Progenitor cell of endocrine pancreas (in vitro differentiated cells): ENCODE results near the gene UST. TPM values are rescaled to one million over a fixed set of nuclear protein-coding genes. Genes with fewer than 3 reads are reported as not detected.

Experiments
- DNase-seq: peaks from one replicate; pipeline ENCODE4 v3.0.0; 2021; ENCODE audit warnings: low spot score; ENCODE audit not compliant: unreplicated experiment
- H3K27ac Mint-ChIP-seq: 2 replicates; pipeline ENCODE4 v1.8.0; 2021; ENCODE audit warnings: mild to moderate bottlenecking, moderate library complexity, mixed read lengths
- H3K27me3 Mint-ChIP-seq: 2 replicates; pipeline ENCODE4 v1.8.0; 2021; ENCODE audit warnings: mixed read lengths
- H3K36me3 Mint-ChIP-seq: 2 replicates; pipeline ENCODE4 v1.8.0; 2022; ENCODE audit warnings: mixed read lengths; ENCODE audit not compliant: insufficient read depth
- H3K4me1 Mint-ChIP-seq: 2 replicates; pipeline ENCODE4 v1.8.0; 2021; ENCODE audit warnings: low read depth, mixed read lengths
- H3K4me3 Mint-ChIP-seq: 2 replicates; pipeline ENCODE4 v1.8.0; 2021; ENCODE audit warnings: low read depth, mild to moderate bottlenecking, moderate library complexity, mixed read lengths
- H3K9me3 Mint-ChIP-seq: 2 replicates; pipeline ENCODE4 v1.8.0; 2021; ENCODE audit warnings: low read depth, mixed read lengths
- CTCF ChIP-seq: fragments of 200-600 bp; sonication (generic); IDR thresholded peaks from one replicate; pipeline ENCODE4 v1.5.0; 2021; ENCODE audit warnings: antibody characterized with exemption, mild to moderate bottlenecking; ENCODE audit not compliant: unreplicated experiment
- total RNA-seq: library from RNA; stranded (reverse); gene quantifications from 2 replicates; pipeline ENCODE4 v1.2.1, GENCODE V29; 2021

UST gene
- total RNA-seq, 1 donor from 2014 or later: 2.9 TPM

GRCh38 chr6:148828047-148828446 lies 81.2 kb downstream of the UST start:
- H3K4me1 Mint-ChIP-seq: no peaks in the 10 kb centered on the region
- no peak for TF ChIP-seq CTCF
- DNase-seq: no peak
- no peaks in the 10 kb centered on the region for H3K36me3 Mint-ChIP-seq
- no peak overlapping the region for H3K4me3 Mint-ChIP-seq
- H3K27ac Mint-ChIP-seq: no peak overlapping the region
- peaks cover 5% of the 10 kb centered on the region for H3K27me3 Mint-ChIP-seq
- peaks cover 4% of the 10 kb centered on the region for H3K9me3 Mint-ChIP-seq

GRCh38 chr6:148829415-148830101 lies 82.7 kb downstream of the UST start:
- Mint-ChIP-seq H3K4me3 (no peak overlapping the region), H3K27me3 (peaks cover 3% of the 10 kb centered on the region), H3K9me3 (peaks cover 4% of the 10 kb centered on the region), H3K36me3 (no peaks in the 10 kb centered on the region), H3K27ac (no peak overlapping the region), H3K4me1 (no peaks in the 10 kb centered on the region)
- no peak for DNase-seq
- no peak for TF ChIP-seq CTCF

- Mint-ChIP-seq H3K4me3 (no peak overlapping the region), H3K27me3 (peaks cover 3% of the 10 kb centered on the region), H3K4me1 (no peaks in the 10 kb centered on the region), H3K9me3 (no peaks in the 10 kb centered on the region), H3K36me3 (no peaks in the 10 kb centered on the region), H3K27ac (no peak overlapping the region)
- no peak for DNase-seq
- no peak for TF ChIP-seq CTCF
Observed at GRCh38 chr6:148830614-148831013, 83.8 kb downstream of the UST start.

GRCh38 chr6:148831064-148831463 lies 84.2 kb downstream of the UST start:
- peaks cover 3% of the 10 kb centered on the region for H3K27me3 Mint-ChIP-seq
- no peak overlapping the region for H3K4me3 Mint-ChIP-seq
- no peak for TF ChIP-seq CTCF
- no peak overlapping the region for H3K27ac Mint-ChIP-seq
- no peaks in the 10 kb centered on the region for H3K36me3 Mint-ChIP-seq
- no peak for DNase-seq
- H3K9me3 Mint-ChIP-seq: no peaks in the 10 kb centered on the region
- no peaks in the 10 kb centered on the region for H3K4me1 Mint-ChIP-seq

GRCh38 chr6:148831531-148831930 lies 84.7 kb downstream of the UST start:
- H3K4me1 Mint-ChIP-seq: no peaks in the 10 kb centered on the region
- H3K27me3 Mint-ChIP-seq: peaks cover 3% of the 10 kb centered on the region
- no peak overlapping the region for H3K4me3 Mint-ChIP-seq
- DNase-seq: no peak
- H3K36me3 Mint-ChIP-seq: no peaks in the 10 kb centered on the region
- no peak for TF ChIP-seq CTCF
- no peak overlapping the region for H3K27ac Mint-ChIP-seq
- no peaks in the 10 kb centered on the region for H3K9me3 Mint-ChIP-seq
